Subcutaneous adipose tissue (tissue), 4 donors: Measurements from ENCODE around the gene PALLD. TPM values are rescaled to one million over a fixed set of nuclear protein-coding genes. Genes with fewer than 3 reads are reported as not detected.

Experiments
- total RNA-seq, 4 donors: library from RNA; depleted of rRNA; stranded (reverse); fragments of >200 nt; gene quantifications; one replicate each; pipeline ENCODE4 v1.1.0, GENCODE V29; 2016
- TF ChIP-seq, protein P1 (sequence below): fragments of 450-650 bp; IDR thresholded peaks from one replicate; pipeline ENCODE4 v1.5.1; 2016; ENCODE audit warnings: low read depth, mild to moderate bottlenecking, control low read depth, antibody characterized with exemption, moderate library complexity

Gene PALLD
- total RNA-seq, 4 donors from 2014 or later = 94.1 to 118 (median 110) TPM

GRCh38 chr4:168755598-168756477, 259.0 kb downstream of the PALLD start:
- TF ChIP-seq, protein P1, sequence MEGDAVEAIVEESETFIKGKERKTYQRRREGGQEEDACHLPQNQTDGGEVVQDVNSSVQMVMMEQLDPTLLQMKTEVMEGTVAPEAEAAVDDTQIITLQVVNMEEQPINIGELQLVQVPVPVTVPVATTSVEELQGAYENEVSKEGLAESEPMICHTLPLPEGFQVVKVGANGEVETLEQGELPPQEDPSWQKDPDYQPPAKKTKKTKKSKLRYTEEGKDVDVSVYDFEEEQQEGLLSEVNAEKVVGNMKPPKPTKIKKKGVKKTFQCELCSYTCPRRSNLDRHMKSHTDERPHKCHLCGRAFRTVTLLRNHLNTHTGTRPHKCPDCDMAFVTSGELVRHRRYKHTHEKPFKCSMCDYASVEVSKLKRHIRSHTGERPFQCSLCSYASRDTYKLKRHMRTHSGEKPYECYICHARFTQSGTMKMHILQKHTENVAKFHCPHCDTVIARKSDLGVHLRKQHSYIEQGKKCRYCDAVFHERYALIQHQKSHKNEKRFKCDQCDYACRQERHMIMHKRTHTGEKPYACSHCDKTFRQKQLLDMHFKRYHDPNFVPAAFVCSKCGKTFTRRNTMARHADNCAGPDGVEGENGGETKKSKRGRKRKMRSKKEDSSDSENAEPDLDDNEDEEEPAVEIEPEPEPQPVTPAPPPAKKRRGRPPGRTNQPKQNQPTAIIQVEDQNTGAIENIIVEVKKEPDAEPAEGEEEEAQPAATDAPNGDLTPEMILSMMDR = no peak

DNA sequence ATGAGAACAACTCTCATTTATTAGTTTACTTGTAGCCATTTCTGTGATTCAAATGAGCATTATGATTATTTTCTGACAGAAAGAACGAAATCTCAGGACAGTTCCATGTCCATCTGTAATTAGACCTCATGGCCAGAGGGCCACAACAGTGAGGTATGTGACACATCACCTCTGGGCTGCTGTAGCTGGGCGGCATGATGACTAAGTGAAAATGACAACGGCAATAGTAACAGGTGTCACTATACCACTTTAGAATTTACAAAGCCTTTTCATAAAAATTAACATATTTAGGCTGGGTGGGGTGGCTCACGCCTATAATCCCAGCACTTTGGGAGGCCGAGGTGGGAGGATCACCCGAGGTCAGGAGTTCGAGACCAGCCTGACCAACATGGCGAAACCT, 260.6 kb downstream of the PALLD start:
- TF ChIP-seq, protein P1 = no peak

DNA sequence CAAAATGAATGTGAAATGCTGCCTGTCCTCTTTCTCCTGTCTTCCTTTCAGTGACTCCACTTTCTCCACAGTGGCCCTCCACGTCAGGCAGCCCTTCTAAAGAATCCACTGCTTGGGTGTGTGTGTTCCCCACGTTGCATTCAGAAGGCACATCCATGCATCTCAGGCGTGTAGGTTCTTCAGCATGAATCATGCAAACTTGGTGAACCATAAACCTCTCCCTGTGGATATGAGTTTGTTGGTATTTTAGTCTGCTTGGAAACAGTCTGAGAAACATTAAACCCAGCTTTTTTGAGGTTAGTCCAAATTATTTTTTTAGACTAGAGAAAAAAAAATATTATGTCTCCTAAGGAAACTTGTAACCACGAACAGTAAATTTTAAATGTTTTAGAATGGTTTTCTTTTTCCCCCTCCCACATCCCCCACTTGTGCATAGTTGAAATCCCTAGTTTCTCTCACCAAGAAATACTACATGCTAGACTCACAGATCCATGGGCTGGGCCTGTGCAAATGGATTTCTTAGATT, 261.6 kb downstream of the PALLD start:
- TF ChIP-seq, protein P1 = no peak

GRCh38 chr4:168759321-168759720, 262.5 kb downstream of the PALLD start:
- TF ChIP-seq, protein P1 = no peak

DNA sequence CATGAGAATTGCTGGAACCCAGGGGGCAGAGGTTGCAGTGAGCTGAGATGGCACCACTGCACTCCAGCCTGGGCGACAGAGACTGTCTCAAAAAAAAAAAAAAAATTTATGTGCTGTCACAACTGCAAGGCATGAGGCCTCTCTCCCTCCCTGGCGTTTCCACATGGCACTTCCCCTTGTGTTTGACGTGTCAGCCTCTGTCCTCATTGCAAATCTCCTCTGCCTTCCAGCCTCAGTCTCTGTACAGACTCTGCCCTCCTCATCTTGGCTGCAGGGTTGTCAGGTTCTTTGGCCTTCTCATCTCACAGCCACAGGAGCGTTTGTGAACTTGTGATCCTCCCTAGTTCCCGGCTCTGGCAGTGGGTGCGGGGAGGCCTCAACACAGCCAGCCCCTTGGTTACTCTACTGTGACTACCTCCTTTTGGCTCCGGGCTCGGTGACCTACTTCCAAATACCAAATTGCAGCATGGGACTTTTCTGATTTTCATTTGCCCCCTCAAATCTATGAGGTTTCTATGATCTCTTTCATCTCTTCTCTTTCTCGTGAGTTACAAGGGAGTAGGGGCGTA, 263.2 kb downstream of the PALLD start:
- TF ChIP-seq, protein P1 = no peak

- TF ChIP-seq, protein P1 = no peak
Measured at GRCh38 chr4:168761066-168761465, 264.2 kb downstream of the PALLD start.

- TF ChIP-seq, protein P1 = no peak
Measured at GRCh38 chr4:168765322-168765721, 268.5 kb downstream of the PALLD start.
